BJ (cell line): Measurements from ENCODE around the gene ADM2. TPM values are rescaled to one million over a fixed set of nuclear protein-coding genes. Genes with fewer than 3 reads are reported as not detected.

Source experiments
- CTCF ChIA-PET: fragments of 350-600 bp; formaldehyde crosslinking; extraction: SDS; loops from one replicate; lab custom pipeline; 2021; ENCODE audit warnings: antibody characterized with exemption, inconsistent platforms; lab: Yijun Ruan, JAX
- POLR2A ChIA-PET: fragments of 300-600 bp; sonication (Branson Sonifier 250); formaldehyde crosslinking; extraction: SDS; loops from one replicate; lab custom pipeline; 2021; ENCODE audit warnings: antibody characterized with exemption; lab: Charles Lee
- DNase-seq: peaks from one replicate; pipeline ENCODE4 v3.0.0-alpha.2; 2011; ENCODE audit warnings: low read depth
- H3K27me3 ChIP-seq: 2 replicates; pipeline ENCODE4 v1.6.0; 2011; ENCODE audit warnings: low read length; ENCODE audit not compliant: control insufficient read depth, insufficient read depth
- H3K36me3 ChIP-seq: 2 replicates; pipeline ENCODE4 v1.5.1; 2011; ENCODE audit warnings: low read length; ENCODE audit not compliant: control insufficient read depth, insufficient read depth
- H3K4me3 ChIP-seq: 2 replicates; pipeline ENCODE4 v1.5.1; 2011; ENCODE audit warnings: low read depth, mild to moderate bottlenecking, control low read depth, low read length
- CTCF ChIP-seq: IDR thresholded peaks from 2 replicates; pipeline ENCODE4 v1.5.1; 2011; ENCODE audit warnings: low read depth, mild to moderate bottlenecking, control low read depth, inconsistent platforms, low read length, moderate library complexity; ENCODE audit not compliant: insufficient read depth
- polyA plus RNA-seq: library from polyadenylated mRNA; depleted of rRNA; stranded (reverse); fragments of >200 nt; gene quantifications from 2 replicates; pipeline ENCODE4 v1.2.3, GENCODE V29; 2011

The ADM2 gene
- polyA plus RNA-seq, 1 experiment = 16.0 TPM

GRCh38 chr22:50469377-50470305, 11.7 kb upstream of the ADM2 start:
- H3K36me3 ChIP-seq = peaks cover 34% of the 10 kb centered on the region
- H3K4me3 ChIP-seq = no peak overlapping the region
- no peaks in the 10 kb centered on the region for H3K27me3 ChIP-seq
- no peak for TF ChIP-seq CTCF
- CTCF ChIA-PET = interaction anchor here (1.2 kb wide), 1 partner anchor 56 kb away, joined by 3 read pairs; the partner anchor contains the start of gene SCO2
- POLR2A ChIA-PET = no interaction called here
- no peak for DNase-seq

- TF ChIP-seq CTCF = no peak
- no peak for DNase-seq
- POLR2A ChIA-PET = no interaction called here
- Histone ChIP-seq H3K4me3 (no peak overlapping the region), H3K27me3 (no peaks in the 10 kb centered on the region), H3K36me3 (peaks cover 26% of the 10 kb centered on the region)
- CTCF ChIA-PET = interaction anchor here (1.2 kb wide), 1 partner anchor 55 kb away, joined by 3 read pairs; the partner anchor contains the start of gene SCO2
Measured at GRCh38 chr22:50470491-50470890, 10.9 kb upstream of the ADM2 start.

GRCh38 chr22:50471197-50471847, 10.0 kb upstream of the ADM2 start:
- DNase-seq = no peak
- H3K4me3 ChIP-seq = no peak overlapping the region
- peaks cover 18% of the 10 kb centered on the region for H3K36me3 ChIP-seq
- ChIA-PET POLR2A (no interaction called here), CTCF (interaction anchor here (0.6 to 2.3 kb wide), 3 partner anchors 13 to 56 kb away, joined by 3 to 6 read pairs (median 3); no protein-coding TSS in a partner anchor)
- no peaks in the 10 kb centered on the region for H3K27me3 ChIP-seq
- TF ChIP-seq CTCF = no peak

- Histone ChIP-seq H3K36me3 (peaks cover 12% of the 10 kb centered on the region), H3K4me3 (no peak overlapping the region), H3K27me3 (no peaks in the 10 kb centered on the region)
- ChIA-PET CTCF (interaction anchor here (0.6 to 2.3 kb wide), 4 partner anchors 13 to 1195 kb away, joined by 3 to 6 read pairs (median 3); no protein-coding TSS in a partner anchor), POLR2A (no interaction called here)
- TF ChIP-seq CTCF = no peak
- no peak for DNase-seq
Measured at GRCh38 chr22:50471962-50472361, 9.4 kb upstream of the ADM2 start.

GRCh38 chr22:50473088-50473487, 8.3 kb upstream of the ADM2 start:
- H3K27me3 ChIP-seq = no peaks in the 10 kb centered on the region
- no peak overlapping the region for H3K4me3 ChIP-seq
- TF ChIP-seq CTCF = peak; percentile 40; the same call in 1 of the 2 replicates
- DNase-seq = no peak
- H3K36me3 ChIP-seq = peaks cover 5% of the 10 kb centered on the region
- CTCF ChIA-PET = interaction anchor here (1.0 to 2.3 kb wide), 2 partner anchors 14 to 16 kb away, joined by 3 to 6 read pairs; no protein-coding TSS in a partner anchor
- POLR2A ChIA-PET = no interaction called here
